AG09309 (cell line): ENCODE measurements around the gene GPR173.

Source experiments
- DNase-seq: peaks from one replicate; pipeline ENCODE4 v3.0.0-alpha.2; 2010; ENCODE audit warnings: low read depth
- H3K4me3 ChIP-seq: 2 replicates; pipeline ENCODE4 v1.5.1; 2011; ENCODE audit warnings: mild to moderate bottlenecking, low read depth, low read length, moderate library complexity; ENCODE audit not compliant: control insufficient read depth
- TF ChIP-seq, protein P1 (sequence below): IDR thresholded peaks from 2 replicates; pipeline ENCODE4 v1.5.1; 2011; ENCODE audit warnings: mild to moderate bottlenecking, low read depth, low read length, inconsistent platforms; ENCODE audit not compliant: insufficient read depth, control insufficient read depth; ENCODE audit errors: missing control alignments

GPR173 gene, protein sequence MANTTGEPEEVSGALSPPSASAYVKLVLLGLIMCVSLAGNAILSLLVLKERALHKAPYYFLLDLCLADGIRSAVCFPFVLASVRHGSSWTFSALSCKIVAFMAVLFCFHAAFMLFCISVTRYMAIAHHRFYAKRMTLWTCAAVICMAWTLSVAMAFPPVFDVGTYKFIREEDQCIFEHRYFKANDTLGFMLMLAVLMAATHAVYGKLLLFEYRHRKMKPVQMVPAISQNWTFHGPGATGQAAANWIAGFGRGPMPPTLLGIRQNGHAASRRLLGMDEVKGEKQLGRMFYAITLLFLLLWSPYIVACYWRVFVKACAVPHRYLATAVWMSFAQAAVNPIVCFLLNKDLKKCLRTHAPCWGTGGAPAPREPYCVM

GRCh38 chrX:53048169-53049126 is at the start of gene GPR173:
Gene GPR173, plus strand, starts transcription at chrX:53048789. Its CDS starts 27,833 bp downstream, at chrX:53076622.
- H3K4me3 ChIP-seq = peak within 1 kb of the TSS; percentile 80
- DNase-seq = peak; percentile 11
- TF ChIP-seq, protein P1, sequence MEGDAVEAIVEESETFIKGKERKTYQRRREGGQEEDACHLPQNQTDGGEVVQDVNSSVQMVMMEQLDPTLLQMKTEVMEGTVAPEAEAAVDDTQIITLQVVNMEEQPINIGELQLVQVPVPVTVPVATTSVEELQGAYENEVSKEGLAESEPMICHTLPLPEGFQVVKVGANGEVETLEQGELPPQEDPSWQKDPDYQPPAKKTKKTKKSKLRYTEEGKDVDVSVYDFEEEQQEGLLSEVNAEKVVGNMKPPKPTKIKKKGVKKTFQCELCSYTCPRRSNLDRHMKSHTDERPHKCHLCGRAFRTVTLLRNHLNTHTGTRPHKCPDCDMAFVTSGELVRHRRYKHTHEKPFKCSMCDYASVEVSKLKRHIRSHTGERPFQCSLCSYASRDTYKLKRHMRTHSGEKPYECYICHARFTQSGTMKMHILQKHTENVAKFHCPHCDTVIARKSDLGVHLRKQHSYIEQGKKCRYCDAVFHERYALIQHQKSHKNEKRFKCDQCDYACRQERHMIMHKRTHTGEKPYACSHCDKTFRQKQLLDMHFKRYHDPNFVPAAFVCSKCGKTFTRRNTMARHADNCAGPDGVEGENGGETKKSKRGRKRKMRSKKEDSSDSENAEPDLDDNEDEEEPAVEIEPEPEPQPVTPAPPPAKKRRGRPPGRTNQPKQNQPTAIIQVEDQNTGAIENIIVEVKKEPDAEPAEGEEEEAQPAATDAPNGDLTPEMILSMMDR = no peak

DNA sequence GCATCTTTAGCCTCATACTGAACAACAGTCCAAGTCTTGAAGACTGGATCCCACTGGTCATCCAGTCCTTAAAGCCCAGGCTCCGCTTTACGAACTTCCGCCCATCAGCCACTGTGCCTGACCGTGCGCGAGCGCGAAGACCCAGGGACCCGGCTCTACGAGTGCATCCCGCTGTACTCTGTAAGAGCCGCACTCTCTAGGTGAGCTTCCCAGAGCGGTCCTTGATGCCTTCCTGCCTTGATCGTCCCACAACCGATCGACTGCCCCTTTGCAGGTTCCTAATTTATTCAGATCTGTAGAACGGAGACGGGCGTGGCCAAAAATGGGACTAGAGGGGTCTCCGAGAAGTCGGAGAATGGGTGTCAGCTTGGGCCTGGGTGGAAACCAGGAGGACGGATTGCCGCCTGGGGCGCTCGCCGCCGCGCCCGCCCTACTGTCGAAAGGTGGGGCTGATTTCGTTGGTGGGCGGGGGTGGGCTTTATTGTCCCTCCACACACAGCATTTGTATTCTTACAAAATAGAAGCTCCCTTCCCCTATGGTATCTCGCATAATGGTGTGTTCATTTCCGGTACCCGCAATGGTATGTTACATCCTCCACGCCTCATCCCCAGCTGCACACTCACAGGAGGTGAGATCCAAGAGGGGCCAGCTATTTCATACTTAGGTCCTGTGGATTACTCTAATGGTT is 48.0 kb upstream of the GPR173 start:
- no peak overlapping the region for H3K4me3 ChIP-seq
- TF ChIP-seq, protein P1 = no peak
- DNase-seq = no peak

GRCh38 chrX:53001958-53002357 is 46.6 kb upstream of the GPR173 start:
- DNase-seq = no peak
- TF ChIP-seq, protein P1 = no peak
- no peak overlapping the region for H3K4me3 ChIP-seq

GRCh38 chrX:53003111-53003510 is 45.5 kb upstream of the GPR173 start:
- TF ChIP-seq, protein P1 = no peak
- no peak for DNase-seq
- no peak overlapping the region for H3K4me3 ChIP-seq

DNA sequence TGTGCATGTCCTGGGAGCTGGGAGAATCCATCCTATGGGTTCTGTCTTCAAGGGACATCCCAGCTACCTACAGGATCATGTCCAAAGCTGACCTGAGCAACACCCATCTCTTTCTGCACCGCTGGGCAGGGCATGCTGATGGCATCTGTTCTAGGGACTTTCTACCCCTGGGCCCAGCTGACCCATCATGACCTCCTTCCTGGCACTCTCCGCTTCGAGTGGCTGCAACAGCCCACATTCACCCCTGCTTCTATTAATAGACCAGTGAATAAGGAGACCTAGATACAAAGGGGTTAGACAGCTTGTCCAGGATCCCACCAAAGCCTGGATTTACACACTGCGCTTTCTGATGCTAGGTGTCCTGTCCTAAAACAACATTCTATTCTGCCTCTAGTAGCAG is 44.6 kb upstream of the GPR173 start:
- TF ChIP-seq, protein P1 = no peak
- H3K4me3 ChIP-seq = no peak overlapping the region
- DNase-seq = no peak

- no peak for DNase-seq
- TF ChIP-seq, protein P1 = no peak
- H3K4me3 ChIP-seq = no peak overlapping the region
Observed at GRCh38 chrX:53004811-53005210, 43.8 kb upstream of the GPR173 start.
